GM18520 (cell line): ENCODE measurements around the gene NCK2.
A peak's percentile ranks its signal among the peaks of the same experiment; 100 is the strongest.

ENCODE experiments used
- ATAC-seq: cut with Tn5 transposase; IDR thresholded peaks from one replicate; pipeline ENCODE4 v1.9.1; 2021; ENCODE audit not compliant: unreplicated experiment

Gene NCK2

GRCh38 chr2:105789745-105790460 lies 45.2 kb downstream of the NCK2 start:
- ATAC-seq, result peak; percentile 79

GRCh38 chr2:105790461-105791149 lies 45.9 kb downstream of the NCK2 start:
- ATAC-seq, result no peak

DNA sequence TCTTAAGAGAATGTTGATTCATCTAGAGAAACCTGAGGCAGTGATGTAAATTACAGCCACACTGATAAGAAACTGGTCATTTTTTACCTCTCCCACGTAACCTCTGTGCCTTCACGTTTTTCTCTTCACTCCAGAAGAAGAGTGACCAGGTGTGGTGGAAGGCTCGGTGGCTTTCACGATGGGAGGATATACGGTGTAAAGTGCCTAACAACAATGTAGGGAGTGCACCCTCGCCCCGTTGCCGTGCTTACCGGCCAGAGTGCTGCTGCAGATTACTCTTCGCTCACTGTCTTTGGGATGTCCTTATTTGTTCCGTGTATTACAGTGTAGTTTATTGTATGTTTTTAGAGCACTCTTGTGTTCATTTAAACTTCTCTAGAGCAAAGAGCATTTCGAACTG lies 46.5 kb downstream of the NCK2 start:
- no peak for ATAC-seq

GRCh38 chr2:105792561-105792960 lies 47.8 kb downstream of the NCK2 start:
- ATAC-seq, result no peak

- no peak for ATAC-seq
These were observed 48.7 kb downstream of the NCK2 start for GRCh38 chr2:105793196-105793975.

GRCh38 chr2:105794926-105795574 lies 50.3 kb downstream of the NCK2 start:
- ATAC-seq, result no peak

- ATAC-seq, result no peak
These were observed 50.8 kb downstream of the NCK2 start for GRCh38 chr2:105795575-105795934.

DNA sequence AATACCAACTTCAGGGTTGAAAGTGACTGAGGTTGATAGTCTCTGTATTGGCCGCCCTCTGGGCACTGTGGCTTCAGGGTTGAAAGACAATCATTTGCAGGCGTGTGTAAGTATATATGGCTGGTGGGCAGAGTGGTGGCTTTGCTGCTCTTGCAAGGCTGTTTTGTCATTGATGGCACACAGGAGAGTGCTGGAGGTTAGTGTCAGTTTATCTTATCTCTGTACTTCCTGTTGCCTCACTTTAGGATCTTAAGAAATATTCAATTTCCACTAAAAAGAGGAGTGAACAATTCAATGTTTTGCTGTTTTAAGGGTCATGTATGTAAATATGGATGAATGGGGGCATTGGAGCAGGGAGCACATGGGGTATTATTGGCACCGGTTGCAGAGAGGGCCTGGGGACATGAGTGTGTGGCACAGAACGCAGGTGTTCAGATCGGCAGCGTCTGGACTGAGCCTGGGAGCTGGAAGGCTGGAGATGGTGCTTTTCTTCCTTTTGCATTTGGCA lies 51.5 kb downstream of the NCK2 start:
- peak; percentile 19 for ATAC-seq

DNA sequence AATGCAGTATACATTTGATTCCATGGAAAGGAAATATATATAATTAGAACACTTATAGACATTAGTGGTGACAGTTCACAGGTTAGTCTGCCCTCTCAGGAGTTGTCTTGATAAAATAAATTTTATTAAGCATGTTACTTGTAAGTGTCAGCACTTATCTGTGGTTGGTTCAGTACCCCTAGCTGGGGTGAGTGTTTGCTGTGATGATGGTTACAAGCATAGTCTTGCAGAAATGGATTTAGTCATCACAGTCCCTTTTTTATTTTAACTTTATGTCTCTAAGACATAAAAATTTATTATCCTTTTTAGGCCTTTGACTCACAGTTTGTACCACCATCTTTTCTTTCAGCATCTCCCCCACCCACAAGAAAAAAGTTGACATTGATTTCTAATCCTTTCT lies 52.1 kb downstream of the NCK2 start:
- no peak for ATAC-seq

DNA sequence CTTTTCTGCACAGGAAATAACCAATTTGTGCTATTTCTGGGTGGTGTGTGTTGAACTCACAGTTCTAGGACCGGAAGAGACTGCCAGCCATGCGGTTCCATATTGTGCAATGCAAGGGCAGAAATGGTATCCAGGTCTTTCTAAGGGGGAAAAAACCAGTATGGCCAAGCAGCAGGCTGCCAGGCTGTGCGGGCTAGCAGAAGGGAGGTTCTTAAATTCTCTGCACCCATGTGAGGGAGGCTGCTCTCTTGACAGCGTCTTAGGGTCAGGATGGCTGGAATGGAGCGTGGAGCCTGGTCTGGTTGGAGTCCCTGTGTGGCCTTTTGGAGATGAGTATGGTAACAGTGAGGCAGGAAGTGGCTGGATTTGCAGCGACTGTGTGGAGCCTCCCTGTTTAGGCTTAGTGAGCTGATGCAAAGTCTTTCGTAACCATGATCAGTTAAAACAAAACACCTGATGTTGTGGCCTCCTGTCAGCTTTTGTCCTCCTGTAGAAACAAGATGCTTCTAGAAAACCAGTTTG lies 52.6 kb downstream of the NCK2 start:
- no peak for ATAC-seq

DNA sequence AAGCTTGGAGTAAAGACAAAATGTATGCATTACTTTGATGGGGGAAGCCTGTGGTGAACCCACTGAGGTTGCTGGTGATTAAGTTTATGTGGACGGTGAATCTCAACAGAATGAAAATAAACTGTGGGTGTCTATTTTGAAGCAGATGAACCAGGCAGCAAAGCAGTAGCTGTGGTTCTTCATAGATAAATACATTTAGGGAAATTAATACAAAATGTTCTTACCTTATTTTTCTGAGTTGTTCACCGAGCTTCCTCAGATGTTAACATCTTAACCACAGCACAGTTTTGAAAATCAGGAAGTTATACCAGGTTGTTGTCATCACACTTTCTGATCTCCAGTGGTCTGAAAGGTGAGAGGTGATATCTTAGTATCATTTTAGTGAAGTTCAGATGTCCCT lies 53.9 kb downstream of the NCK2 start:
- peak; percentile 32 for ATAC-seq

DNA sequence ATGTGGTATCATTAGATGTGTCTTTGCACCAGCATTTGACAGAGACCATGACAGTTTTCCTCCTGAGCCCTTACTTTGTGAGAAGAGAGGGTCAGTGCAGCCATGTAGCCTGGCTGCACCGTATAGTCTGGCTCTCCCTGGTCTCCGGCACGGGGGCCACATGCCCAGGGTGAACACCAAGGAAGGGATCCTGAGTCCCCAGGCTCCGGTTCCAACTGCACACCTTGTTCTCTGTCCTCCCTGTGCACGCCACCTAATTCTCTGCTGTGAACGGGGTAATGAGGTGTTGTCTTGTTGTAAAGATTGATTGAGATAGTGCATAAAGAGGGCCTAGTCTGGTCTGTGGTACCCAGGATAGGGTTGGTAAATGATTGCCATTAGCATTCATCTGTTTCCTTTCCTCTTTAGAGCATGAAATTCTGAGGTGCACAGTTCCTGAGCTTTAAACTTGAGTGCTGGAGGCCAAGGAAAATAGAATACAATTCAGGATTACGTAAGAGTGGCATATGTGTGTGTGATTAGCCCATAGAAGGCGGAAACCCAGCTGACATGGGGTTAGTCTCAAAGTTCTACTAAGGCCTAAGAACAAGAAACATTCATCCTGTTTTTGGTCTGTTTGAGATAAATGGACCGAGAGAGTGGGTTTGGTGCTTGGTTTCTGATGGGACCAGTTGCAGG lies 55.5 kb downstream of the NCK2 start:
- ATAC-seq, result no peak

DNA sequence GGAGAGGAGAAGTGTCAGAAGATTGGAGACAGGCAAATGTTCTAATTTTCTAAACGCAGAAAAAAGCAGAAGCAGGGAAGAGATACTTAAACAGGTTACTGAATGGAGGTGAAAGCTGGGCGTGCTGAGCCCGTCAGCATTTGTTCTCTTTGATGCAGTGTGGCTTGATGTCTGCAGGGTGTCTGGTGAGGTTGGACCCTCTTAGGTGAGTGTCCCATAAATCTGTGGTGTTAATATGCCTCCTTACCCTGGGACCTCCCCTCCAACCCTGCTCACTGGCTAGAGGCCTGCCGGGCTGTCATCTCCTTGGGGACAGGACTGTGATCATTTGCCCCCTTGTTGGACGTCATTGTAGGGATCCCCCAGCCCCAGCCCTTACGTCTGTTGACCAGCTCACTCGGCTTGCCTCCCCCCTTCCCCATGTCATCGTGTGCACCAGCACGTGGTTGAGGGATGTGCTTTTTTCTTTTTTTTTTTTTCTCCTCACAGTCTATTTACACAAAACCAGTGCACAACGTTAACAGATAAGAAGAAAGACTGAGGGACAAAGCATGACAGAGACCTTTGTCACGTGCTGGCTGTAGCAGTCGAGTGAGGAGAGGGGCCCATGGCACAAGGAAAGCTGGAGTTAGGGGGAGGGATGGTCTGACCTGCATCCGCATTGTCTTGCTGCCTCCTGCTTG lies 56.4 kb downstream of the NCK2 start:
- ATAC-seq, result no peak

DNA sequence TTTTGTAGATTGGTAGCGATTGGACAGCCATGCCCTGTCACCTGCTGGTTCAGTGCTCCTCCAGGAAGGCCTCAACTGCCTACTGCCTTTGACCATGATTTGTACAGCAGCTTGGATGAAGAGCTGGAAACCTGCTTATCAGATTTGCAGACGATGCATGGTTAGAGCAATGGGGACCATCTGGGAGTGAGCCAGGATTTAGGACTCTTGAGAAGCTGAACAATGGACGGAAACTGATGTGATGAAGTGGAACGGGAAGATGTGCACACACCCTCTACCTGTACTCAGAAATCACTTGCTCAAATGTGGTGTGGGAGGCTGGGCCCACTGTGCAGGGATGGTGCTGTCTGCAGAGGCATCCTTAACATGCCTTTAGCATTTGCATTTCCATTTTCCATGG lies 57.2 kb downstream of the NCK2 start:
- ATAC-seq, result no peak

GRCh38 chr2:105802587-105802986 lies 57.9 kb downstream of the NCK2 start:
- peak; percentile 37 for ATAC-seq

DNA sequence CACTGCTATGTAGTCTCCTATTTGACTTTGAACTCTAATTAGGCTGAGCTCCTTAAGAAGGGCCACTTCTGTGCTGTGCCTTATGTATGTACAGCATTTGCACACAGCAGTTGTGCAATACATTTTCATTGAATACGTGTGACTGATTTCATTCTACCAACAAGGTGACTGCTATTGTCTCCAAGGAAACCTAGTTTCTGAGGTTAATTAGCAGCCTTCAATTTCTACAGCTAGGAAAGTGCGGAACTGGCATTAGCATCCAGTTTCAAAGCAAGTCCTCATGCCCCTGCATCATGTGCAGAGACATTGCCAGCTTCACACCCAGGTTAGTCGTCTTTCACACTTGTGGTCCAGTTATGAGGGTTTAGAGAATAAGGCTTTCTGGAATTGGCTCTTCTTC lies 58.6 kb downstream of the NCK2 start:
- ATAC-seq, result peak; percentile 38

DNA sequence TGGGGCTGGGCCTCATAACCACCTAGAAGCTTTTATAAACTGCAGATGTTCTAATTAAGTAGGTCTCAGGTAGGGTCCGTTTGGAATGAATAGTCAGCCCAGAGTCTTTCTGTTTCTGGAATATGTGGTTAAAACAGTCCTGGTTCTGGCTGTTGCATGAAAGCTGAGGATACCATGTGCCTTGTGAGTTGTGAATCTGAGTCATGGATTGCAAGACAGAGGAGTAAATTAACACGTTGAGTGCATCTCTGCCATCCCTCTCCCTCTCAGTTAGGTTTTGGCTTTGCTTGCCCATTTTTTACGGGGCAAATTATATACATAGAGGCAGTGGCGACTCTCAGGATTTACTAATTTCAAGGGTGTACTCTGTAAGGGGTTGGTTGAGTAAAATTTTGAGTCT lies 59.1 kb downstream of the NCK2 start:
- ATAC-seq, result no peak

GRCh38 chr2:105804266-105804665 lies 59.6 kb downstream of the NCK2 start:
- no peak for ATAC-seq

GRCh38 chr2:105806996-105807395 lies 62.3 kb downstream of the NCK2 start:
- no peak for ATAC-seq
